HepG2 (cell line): ENCODE measurements around the gene POC1B. TPM values are rescaled to one million over a fixed set of nuclear protein-coding genes. Genes with fewer than 3 reads are reported as not detected.

Experiments used
- ATAC-seq: fragments of 200-7000 bp; cut with Tn5 transposase; 3 replicates; pipeline ENCODE4 v1.9.1; 2020; ENCODE audit warnings: mild to moderate bottlenecking, moderate library complexity
- BruUV-seq: library from RNA; stranded (reverse); fragments of 400-500 nt; replicated peaks from 2 replicates; lab custom pipeline; 2021; lab: Mats Ljungman, UMichigan
- CTCF ChIA-PET: fragments of 300-600 bp; formaldehyde crosslinking; extraction: SDS; loops from one replicate; lab custom pipeline; 2021; ENCODE audit warnings: low total read pairs, inconsistent platforms, low intra/inter-chr PET ratio; lab: Yijun Ruan, JAX
- POLR2A ChIA-PET: fragments of 350-600 bp; sonication (Branson Sonifier 250); formaldehyde crosslinking; loops from one replicate; lab custom pipeline; 2020; ENCODE audit warnings: antibody characterized with exemption, inconsistent platforms; lab: Yijun Ruan, JAX
- DNase-seq: peaks from one replicate; pipeline ENCODE4 v3.0.0-alpha.2; 2015; ENCODE audit warnings: low spot score
- FAIRE-seq: peaks from 3 replicates; lab custom pipeline; 2011; peaks lifted over from hg19 to GRCh38; lab: Jason Lieb, UNC
- H2AFZ ChIP-seq: one replicate; pipeline ENCODE4 v1.6.1; 2011; ENCODE audit warnings: low read length, inconsistent platforms
- H3K27ac ChIP-seq: fragments of 300-600 bp; 3 replicates; pipeline ENCODE4 v1.8.0; 2011; ENCODE audit warnings: mixed run types, mild to moderate bottlenecking, mixed read lengths, low read length, inconsistent platforms; ENCODE audit not compliant: insufficient read depth; ENCODE audit errors: extremely low read length
- H3K27me3 ChIP-seq, 2 experiments: fragments of 200-600 bp in 1 of 2; 2 replicates in 1 of 2; 3 replicates in 1 of 2; pipeline versions ENCODE4 v1.6.0 to v1.8.0; 2011; ENCODE audit warnings: low read length in 2 of 2, mild to moderate bottlenecking in 2 of 2, moderate library complexity in 2 of 2, inconsistent platforms in 1 of 2; ENCODE audit not compliant: insufficient read depth in 2 of 2, control insufficient read depth in 1 of 2
- H3K36me3 ChIP-seq, 2 experiments: fragments of 200-600 bp in 1 of 2; replicated peaks in 1 of 2; 2 replicates in 1 of 2; 3 replicates in 1 of 2; pipeline versions ENCODE4 v1.5.1 to v1.8.0; 2011; ENCODE audit warnings: low read length in 2 of 2, inconsistent platforms in 1 of 2; ENCODE audit not compliant: insufficient read depth in 2 of 2, control insufficient read depth in 1 of 2
- H3K4me1 ChIP-seq: 2 replicates; pipeline ENCODE4 v1.5.1; 2012; ENCODE audit warnings: low read length, inconsistent platforms; ENCODE audit not compliant: insufficient read depth
- H3K4me2 ChIP-seq: 2 replicates; pipeline ENCODE4 v1.6.0; 2011; ENCODE audit warnings: low read depth, low read length, inconsistent platforms
- H3K4me3 ChIP-seq, 3 experiments: fragments of 200-600 bp in 1 of 3; sonication (generic), shearing (Covaris generic) in 1 of 3; replicated peaks in 1 of 3; 2 replicates each; pipeline ENCODE4 v1.5.1; 2011 to 2016; ENCODE audit warnings: low read length in 3 of 3, inconsistent platforms in 2 of 3, low read depth in 2 of 3, mild to moderate bottlenecking in 2 of 3, control low read depth in 1 of 3, mixed read lengths in 1 of 3; ENCODE audit not compliant: insufficient read depth in 1 of 3
- H3K79me2 ChIP-seq: one replicate; pipeline ENCODE4 v1.6.1; 2011; ENCODE audit warnings: low read length, inconsistent platforms; ENCODE audit not compliant: insufficient read depth
- H3K9ac ChIP-seq: 2 replicates; pipeline ENCODE4 v1.6.0; 2011; ENCODE audit warnings: mild to moderate bottlenecking, low read depth, low read length, inconsistent platforms; ENCODE audit not compliant: insufficient read depth
- H3K9me3 ChIP-seq: 2 replicates; pipeline ENCODE4 v1.5.1; 2012; ENCODE audit warnings: mild to moderate bottlenecking, low read length
- H4K20me1 ChIP-seq: 2 replicates; pipeline ENCODE4 v1.6.0; 2011; ENCODE audit warnings: inconsistent platforms, mild to moderate bottlenecking, low read length, moderate library complexity; ENCODE audit not compliant: insufficient read depth
- CHCHD3 ChIP-seq: sonication (generic); formaldehyde crosslinking; IDR thresholded peaks from 2 replicates; pipeline ENCODE4 v1.8.0; 2022; ENCODE audit warnings: mild to moderate bottlenecking, missing genetic modification reagents, moderate library complexity
- CTCF ChIP-seq: sonication (generic); formaldehyde crosslinking; IDR thresholded peaks from 2 replicates; pipeline ENCODE4 v1.5.0; 2020; ENCODE audit warnings: mild to moderate bottlenecking, missing genetic modification reagents, moderate library complexity
- FOXO1 ChIP-seq: sonication (generic); formaldehyde crosslinking; IDR thresholded peaks from 2 replicates; pipeline ENCODE4 v1.4.0; 2020; ENCODE audit warnings: missing genetic modification reagents
- GATAD2A ChIP-seq: IDR thresholded peaks from 2 replicates; pipeline ENCODE4 v1.6.1; 2016
- KDM5B ChIP-seq: sonication (generic); formaldehyde crosslinking; IDR thresholded peaks from 2 replicates; pipeline ENCODE4 v1.4.0; 2020; ENCODE audit warnings: missing genetic modification reagents, mild to moderate bottlenecking, borderline replicate concordance
- MBNL3 ChIP-seq: fragments of 250-450 bp; sonication (Bioruptor Pico); conservative IDR thresholded peaks from 2 replicates; pipeline ENCODE4 v1.8.0; 2022; ENCODE audit warnings: mild to moderate bottlenecking, inconsistent platforms
- NFATC3 ChIP-seq: sonication (generic); formaldehyde crosslinking; IDR thresholded peaks from 2 replicates; pipeline ENCODE4 v1.5.1; 2020; ENCODE audit warnings: mild to moderate bottlenecking, missing genetic modification reagents
- PHF5A ChIP-seq: IDR thresholded peaks from one replicate; pipeline ENCODE4 v1.6.1; 2018; ENCODE audit warnings: low read depth, missing genetic modification reagents; ENCODE audit not compliant: unreplicated experiment
- SMAD3 ChIP-seq: sonication (generic); formaldehyde crosslinking; IDR thresholded peaks from 2 replicates; pipeline ENCODE4 v1.4.0; 2020; ENCODE audit warnings: missing genetic modification reagents
- STAG1 ChIP-seq: sonication (generic); formaldehyde crosslinking; IDR thresholded peaks from 2 replicates; pipeline ENCODE4 v1.4.0; 2020; ENCODE audit warnings: missing genetic modification reagents
- ZNF782 ChIP-seq: sonication (generic); formaldehyde crosslinking; IDR thresholded peaks from 2 replicates; pipeline ENCODE4 v1.4.0; 2020; ENCODE audit warnings: missing genetic modification reagents, mild to moderate bottlenecking, borderline replicate concordance
- WGBS: methylation state at CpG from one replicate; pipeline ENCODE4 v1.1.6; 2017; ENCODE audit warnings: low lambda C conversion rate; 5-methylcytosine and 5-hydroxymethylcytosine counted together
- in situ Hi-C: cut with HindIII; loops from 2 replicates; pipeline ENCODE4 v1.10.0; 2017; ENCODE audit warnings: low pct_unique_long_range_greater_than_20kb; ENCODE audit not compliant: extremely low pct_ligation_motif_present
- intact Hi-C: fragments of 100-400 bp; cut with micrococcal nuclease; formaldehyde crosslinking; loops from one replicate; pipeline ENCODE4 v1.10.0; 2022; ENCODE audit not compliant: unreplicated experiment
- polyA plus RNA-seq, 8 experiments: library from polyadenylated mRNA; depleted of rRNA in 3 of 8; stranded (reverse) in 7 of 8; unstranded in 1 of 8; fragments of >200 nt; fragmentation: Illumina TruSeq in 4 of 8; extraction: Trizol in 4 of 8; gene quantifications; 2 replicates each; pipeline versions ENCODE4 v1.2.1 to v1.2.3, GENCODE V29; 2011 to 2016; ENCODE audit warnings: low read depth in 4 of 8, missing spikeins in 1 of 8, mixed read lengths in 1 of 8; ENCODE audit not compliant: insufficient read depth in 1 of 8
- total RNA-seq, 5 experiments: library from RNA; depleted of rRNA; stranded (reverse); fragments of >200 nt; fragmentation: Illumina TruSeq; extraction: Trizol; gene quantifications; 2 replicates each; pipeline ENCODE4 v1.2.3, GENCODE V29; 2016; ENCODE audit warnings: low read depth in 1 of 5
- TF ChIP-seq, protein P1 (sequence below): conservative IDR thresholded peaks from 2 replicates; pipeline ENCODE4 v1.6.1; 2018; ENCODE audit warnings: missing genetic modification reagents
- TF ChIP-seq, protein P2 (sequence below): IDR thresholded peaks from 2 replicates; pipeline ENCODE4 v1.6.1; 2012; ENCODE audit warnings: low read depth, low read length, improper control_type of control experiment

POC1B gene
- total and polyA plus RNA-seq, 2 of the 13 experiments (the other 11 are each of a cell fraction or from before 2014, with no cell fraction given): 9.3 to 11.0 TPM

GRCh38 chr12:89472508-89472907 lies 53.3 kb downstream of the POC1B start (continued):
- TF ChIP-seq, protein P1, sequence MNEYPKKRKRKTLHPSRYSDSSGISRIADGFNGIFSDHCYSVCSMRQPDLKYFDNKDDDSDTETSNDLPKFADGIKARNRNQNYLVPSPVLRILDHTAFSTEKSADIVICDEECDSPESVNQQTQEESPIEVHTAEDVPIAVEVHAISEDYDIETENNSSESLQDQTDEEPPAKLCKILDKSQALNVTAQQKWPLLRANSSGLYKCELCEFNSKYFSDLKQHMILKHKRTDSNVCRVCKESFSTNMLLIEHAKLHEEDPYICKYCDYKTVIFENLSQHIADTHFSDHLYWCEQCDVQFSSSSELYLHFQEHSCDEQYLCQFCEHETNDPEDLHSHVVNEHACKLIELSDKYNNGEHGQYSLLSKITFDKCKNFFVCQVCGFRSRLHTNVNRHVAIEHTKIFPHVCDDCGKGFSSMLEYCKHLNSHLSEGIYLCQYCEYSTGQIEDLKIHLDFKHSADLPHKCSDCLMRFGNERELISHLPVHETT (CRISPR knock-in tag): no peak

DNA sequence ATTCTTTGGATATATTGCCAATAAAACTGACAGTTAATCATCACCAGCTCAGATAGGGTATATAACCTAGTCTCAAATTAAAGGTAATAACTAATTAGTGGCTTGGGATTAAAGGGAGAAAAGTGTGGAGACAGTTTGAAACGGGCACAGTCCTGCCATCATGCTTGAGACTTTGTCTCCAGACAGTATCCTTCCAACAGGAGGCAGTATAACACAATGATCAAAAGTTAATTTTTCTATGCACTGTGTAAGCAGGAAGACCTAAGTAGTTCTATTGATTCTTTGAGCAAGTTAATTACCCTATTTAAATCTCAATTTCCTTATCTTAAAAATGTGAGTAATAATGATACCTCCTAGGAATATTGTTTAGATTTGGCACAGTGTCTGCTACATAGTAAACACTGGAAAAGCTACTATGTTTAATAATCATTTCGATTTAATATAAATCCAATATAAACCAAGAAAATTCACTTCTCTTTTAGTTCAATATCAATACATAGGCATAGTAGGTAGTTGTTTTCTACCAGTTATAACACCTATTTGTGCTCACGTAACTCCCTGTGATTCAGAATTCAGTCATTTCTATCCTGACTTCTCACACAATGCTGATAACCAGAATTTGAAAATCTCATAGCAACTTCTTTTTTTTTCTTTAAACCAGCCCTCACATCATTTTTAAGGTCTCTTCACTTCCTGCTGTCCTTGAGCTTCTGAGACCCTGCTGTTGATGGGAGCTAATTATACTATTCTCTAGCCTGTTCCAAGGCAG lies 54.9 kb downstream of the POC1B start:
- no peaks in the 10 kb centered on the region for H3K79me2 ChIP-seq
- no peaks in the 10 kb centered on the region for H3K27me3 ChIP-seq
- no peaks in the 10 kb centered on the region for H3K4me1 ChIP-seq
- ChIA-PET POLR2A (interaction anchor here (0.7 to 1.0 kb wide), 2 partner anchors 53 to 238 kb away, joined by 3 read pairs; partner anchors contain the start of gene GALNT4), CTCF (interaction anchor here (0.7 to 3.1 kb wide), 4 partner anchors 51 to 420 kb away, joined by 3 to 50 read pairs (median 16); partner anchors contain the start of genes GALNT4 and POC1B)
- in situ Hi-C loops (loop anchor here (5.0 kb wide), 1 partner anchor 56 kb away; the partner anchor contains the start of gene POC1B), intact Hi-C loops (loop anchor here (1.0 kb wide), 2 partner anchors 53 to 58 kb away; partner anchors contain the start of gene GALNT4)
- no peaks in the 10 kb centered on the region for H3K36me3 ChIP-seq
- no peak overlapping the region for H3K4me3 ChIP-seq
- no peak overlapping the region for H3K4me2 ChIP-seq
- peak; percentile 89 for ATAC-seq
- peak; percentile 70 for FAIRE-seq
- peak; percentile 58 for DNase-seq
- 80% methylated on average over 3 of the region's 3 CpGs for WGBS
- H2AFZ ChIP-seq: no peak overlapping the region
- H3K9me3 ChIP-seq: no peaks in the 10 kb centered on the region
- H4K20me1 ChIP-seq: no peaks in the 10 kb centered on the region
- no peak overlapping the region for H3K9ac ChIP-seq
- no peak overlapping the region for H3K27ac ChIP-seq
- no TSS peak for BruUV-seq
- TF ChIP-seq STAG1 (CRISPR knock-in tag) (peak; percentile 85), MBNL3 (CRISPR knock-in tag) (no peak), CTCF (CRISPR knock-in tag) (peak; percentile 76), GATAD2A (CRISPR knock-in tag) (peak; percentile 33; the same call in 1 of the 2 replicates), FOXO1 (no peak), NFATC3 (CRISPR knock-in tag) (no peak), KDM5B (CRISPR knock-in tag) (no peak), CHCHD3 (no peak), PHF5A (peak; percentile 29), ZNF782 (no peak), SMAD3 (CRISPR knock-in tag) (0 out of 2 replicates have a peak, but pooled peaks have one; percentile 29)
- TF ChIP-seq, protein P2, sequence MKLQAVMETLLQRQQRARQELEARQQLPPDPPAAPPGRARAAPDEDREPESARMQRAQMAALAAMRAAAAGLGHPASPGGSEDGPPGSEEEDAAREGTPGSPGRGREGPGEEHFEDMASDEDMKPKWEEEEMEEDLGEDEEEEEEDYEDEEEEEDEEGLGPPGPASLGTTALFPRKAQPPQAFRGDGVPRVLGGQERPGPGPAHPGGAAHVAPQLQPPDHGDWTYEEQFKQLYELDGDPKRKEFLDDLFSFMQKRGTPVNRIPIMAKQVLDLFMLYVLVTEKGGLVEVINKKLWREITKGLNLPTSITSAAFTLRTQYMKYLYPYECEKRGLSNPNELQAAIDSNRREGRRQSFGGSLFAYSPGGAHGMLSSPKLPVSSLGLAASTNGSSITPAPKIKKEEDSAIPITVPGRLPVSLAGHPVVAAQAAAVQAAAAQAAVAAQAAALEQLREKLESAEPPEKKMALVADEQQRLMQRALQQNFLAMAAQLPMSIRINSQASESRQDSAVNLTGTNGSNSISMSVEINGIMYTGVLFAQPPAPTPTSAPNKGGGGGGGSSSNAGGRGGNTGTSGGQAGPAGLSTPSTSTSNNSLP: 0 out of 2 replicates have a peak, but pooled peaks have one; percentile 47
